ENCODE data around the gene UMOD.

The UMOD gene

GRCh38 chr16:20291208-20292206 is 61.0 kb downstream of the UMOD start:
- DNase-seq, result no peak

GRCh38 chr16:20289571-20289970 is 62.9 kb downstream of the UMOD start:
- no peak for DNase-seq

DNA sequence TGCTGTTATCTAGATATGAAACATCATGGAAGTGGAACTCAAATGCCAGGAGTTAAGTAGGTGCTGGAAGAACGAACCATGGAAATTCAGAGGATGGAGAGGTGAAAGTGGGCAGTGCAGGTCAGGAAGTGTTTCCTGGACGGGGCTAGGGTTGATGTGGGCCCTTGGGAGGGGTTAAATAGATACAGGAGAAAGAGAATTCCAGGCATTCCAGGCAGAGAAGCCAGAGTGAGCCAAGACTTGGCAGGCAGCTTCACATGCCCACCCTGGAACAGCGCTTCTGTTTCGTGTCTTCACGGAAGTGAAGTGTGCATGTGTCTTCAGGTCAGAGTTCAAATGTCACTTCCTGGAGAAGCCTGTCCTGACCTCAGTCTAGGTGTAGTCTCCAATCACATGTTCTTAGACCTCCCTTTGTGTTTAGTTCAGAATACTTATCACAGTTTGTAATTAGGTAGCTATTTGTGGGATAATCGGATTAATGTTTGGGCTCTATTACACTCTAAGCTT is 66.5 kb downstream of the UMOD start:
- DNase-seq, result no peak
